HG02610 (cell line): ENCODE measurements around the gene CIT.

ENCODE experiments used
- ATAC-seq: cut with Tn5 transposase; IDR thresholded peaks from one replicate; pipeline ENCODE4 v1.9.1; 2021; ENCODE audit warnings: mild to moderate bottlenecking, moderate library complexity; ENCODE audit not compliant: unreplicated experiment

Gene CIT

DNA sequence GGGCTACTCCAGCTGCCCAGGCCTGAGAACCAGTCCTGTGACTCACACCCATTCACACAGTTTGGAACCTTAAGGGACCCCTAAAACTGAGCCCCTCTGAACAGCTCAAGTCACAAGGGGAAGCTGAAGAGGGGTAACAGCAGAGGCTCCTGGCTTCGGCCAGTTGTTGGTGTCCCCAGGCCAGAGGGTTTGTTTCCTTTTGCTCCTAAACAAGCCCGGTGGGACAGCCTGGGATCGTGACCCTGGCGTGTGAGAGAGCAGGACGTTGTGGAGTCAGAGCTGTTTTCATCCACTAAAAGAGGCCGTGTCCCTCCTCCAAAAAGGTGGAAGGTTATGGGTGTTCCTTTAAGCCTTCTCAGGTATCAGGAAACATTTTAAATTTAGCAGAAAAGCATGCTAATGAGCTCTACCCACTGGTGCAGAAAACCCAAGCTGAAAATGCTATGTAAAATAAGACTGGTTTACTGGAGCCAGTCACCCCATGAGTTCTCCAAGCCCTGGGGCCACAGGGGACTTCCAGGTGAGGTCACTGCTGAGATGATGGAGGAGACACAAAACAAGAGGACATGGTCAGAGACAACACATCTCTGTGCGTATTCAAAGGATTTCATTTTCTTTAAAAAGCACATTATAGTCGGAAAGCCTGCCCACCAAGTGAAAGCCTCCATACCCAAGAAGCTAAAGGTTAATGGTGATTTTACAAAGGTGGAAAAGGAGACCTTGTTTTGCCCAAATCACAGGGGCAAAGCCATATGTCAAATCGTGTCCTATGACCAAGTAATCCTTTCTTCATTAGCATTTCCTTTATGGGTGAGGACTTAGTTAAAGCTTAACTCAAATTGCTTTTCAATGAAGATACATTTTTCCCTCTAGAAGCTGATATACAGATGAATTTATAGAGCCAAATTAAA is 195.1 kb downstream of the CIT start:
- ATAC-seq: peak; percentile 78

GRCh38 chr12:119681111-119681510 is 196.0 kb downstream of the CIT start:
- ATAC-seq: no peak

DNA sequence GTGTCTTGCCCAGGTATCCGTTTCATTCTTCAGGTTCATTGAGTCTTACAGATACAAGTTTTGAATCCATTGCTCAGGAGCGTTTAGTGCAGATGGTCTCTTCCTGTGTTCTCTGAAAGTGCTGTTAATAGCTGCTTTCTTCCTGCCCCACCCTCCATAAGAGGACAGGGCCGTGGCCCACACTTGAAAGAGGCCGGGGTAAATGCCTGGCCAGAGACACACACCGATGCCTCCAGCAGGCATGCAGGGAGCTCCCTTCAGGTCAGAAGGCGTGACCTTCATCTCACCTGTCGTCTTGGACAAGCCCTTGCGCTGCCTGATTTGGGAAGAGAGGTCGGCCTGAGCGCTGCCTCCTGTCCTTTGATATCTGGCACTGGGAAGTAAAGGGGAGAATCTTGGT is 197.6 kb downstream of the CIT start:
- no peak for ATAC-seq

DNA sequence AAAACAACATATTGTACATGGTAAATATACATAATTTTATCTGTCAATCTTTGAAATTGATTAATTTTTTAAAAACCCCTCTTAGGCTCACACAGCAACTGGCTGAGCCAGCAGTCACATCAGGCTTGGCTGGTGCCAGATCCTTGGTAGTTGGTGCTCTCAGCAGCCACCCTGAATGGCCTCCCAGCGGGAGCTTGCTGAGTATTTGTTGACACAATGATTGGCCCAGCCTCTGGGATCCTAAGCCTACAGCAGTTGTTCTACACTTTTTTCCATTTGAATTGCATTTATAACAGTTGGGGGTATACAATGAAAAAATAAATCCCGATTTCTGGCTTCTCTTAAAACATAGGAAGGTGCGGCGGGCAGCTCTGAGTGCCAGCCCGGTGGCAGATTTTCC is 198.0 kb downstream of the CIT start:
- no peak for ATAC-seq

GRCh38 chr12:119678459-119678858 is 198.7 kb downstream of the CIT start:
- ATAC-seq: no peak

DNA sequence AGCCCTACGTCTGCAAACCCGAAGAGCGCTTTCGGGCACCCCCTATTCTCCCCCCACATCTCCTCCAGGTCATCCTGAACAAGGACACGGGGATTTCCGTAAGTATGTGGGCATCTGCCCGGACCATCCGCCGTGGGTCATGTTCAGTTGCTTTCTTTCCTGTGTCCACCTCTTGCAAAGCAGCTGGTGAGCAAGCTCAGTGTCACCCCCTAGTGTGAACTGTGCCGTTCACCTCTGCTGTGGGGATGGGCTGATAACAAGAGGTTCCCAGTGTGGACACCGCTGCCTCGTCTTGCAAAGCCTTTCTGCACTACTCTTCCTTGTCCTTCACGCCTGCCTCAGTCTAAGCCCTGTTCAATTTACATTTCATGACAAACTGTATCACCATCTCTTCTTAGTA is 200.5 kb downstream of the CIT start:
- no peak for ATAC-seq

GRCh38 chr12:119676022-119676421 is 201.1 kb downstream of the CIT start:
- ATAC-seq: no peak

GRCh38 chr12:119674560-119674959 is 202.6 kb downstream of the CIT start:
- ATAC-seq: no peak

DNA sequence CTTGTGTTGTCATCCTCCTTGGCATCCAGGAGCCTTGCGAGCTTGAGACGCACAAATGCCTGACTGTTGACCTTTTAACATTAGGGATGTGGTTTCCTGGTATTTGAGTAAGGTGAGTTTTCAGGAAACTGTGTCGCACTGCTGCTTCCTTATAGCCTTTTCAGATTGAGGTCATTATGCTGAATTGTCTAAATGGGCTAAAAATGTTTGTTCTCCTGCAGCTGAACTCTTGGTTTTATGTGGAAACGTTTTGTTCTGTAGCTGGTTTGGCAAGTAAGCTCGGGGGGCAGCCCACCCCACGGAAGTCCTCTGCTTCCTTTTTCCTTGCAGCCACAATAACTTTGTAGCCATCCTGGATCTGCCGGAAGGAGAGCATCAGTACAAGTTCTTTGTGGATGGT is 203.5 kb downstream of the CIT start:
- no peak for ATAC-seq

DNA sequence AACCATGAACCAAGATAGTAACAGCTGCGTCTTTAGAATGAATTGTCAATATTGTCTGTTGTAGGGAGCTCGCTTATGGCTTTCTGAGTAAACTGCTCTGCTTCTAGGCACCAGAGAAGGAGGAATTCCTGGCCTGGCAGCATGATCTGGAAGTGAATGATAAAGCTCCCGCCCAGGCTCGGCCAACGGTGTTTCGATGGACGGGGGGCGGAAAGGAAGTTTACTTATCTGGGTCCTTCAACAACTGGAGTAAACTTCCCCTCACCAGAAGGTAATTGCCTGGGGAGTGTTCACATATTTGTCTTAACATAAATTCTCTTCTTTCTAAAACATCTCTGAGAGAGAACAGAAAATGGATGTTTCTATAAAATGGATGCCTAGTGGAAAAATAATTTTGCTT is 204.9 kb downstream of the CIT start:
- ATAC-seq: no peak

DNA sequence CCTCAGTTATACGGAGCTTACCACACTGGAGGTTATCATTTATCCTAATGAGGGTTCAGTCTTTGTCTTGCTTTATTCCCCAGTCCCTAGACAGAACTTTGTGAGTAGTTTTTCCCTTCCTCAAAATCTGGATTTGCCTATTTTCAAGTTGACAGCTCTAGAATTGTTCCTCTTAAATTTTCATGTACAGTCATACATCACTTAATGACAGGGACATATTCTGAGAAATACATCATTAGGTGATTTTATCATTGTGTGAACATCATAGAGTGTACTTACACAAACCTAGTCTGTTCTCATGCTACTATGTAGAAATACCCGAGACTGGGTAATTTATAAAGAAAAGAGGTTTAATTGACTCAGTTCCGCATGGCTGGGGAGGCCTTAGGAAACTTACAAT is 206.1 kb downstream of the CIT start:
- no peak for ATAC-seq

DNA sequence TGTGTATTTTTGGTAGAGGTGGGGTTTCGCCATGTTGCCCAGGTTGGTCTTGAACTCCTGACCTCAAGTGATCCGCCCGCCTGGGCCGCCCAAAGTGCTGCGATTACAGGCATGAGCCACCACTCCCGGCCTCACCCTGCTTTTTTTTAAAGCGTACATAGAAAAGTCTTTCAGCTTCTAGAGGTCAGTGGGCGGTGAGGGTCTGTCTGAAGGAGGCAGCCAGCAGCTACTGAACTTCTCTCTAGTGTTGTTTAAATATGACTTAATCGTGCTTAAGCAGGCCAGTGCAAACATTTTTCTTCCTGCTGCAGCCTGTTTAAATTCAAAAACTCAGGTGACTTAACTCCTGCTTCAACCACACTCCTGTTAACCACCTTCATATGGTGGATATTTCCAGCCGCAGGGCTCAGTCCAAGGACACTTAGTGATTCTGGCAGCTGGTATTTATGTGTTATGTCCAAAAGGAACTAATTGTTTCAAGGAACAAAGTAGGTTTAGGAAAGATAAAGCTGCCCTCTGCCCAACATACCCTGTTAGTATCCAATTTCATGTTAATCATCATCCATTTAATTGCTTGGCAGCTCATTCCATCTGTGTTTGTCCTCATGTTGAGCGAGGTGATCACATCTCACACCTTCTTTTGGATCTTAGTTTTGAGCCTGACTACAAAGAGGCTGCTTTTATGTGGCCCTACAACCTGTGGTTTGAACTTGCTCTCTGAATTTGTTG is 207.2 kb downstream of the CIT start:
- ATAC-seq: no peak

DNA sequence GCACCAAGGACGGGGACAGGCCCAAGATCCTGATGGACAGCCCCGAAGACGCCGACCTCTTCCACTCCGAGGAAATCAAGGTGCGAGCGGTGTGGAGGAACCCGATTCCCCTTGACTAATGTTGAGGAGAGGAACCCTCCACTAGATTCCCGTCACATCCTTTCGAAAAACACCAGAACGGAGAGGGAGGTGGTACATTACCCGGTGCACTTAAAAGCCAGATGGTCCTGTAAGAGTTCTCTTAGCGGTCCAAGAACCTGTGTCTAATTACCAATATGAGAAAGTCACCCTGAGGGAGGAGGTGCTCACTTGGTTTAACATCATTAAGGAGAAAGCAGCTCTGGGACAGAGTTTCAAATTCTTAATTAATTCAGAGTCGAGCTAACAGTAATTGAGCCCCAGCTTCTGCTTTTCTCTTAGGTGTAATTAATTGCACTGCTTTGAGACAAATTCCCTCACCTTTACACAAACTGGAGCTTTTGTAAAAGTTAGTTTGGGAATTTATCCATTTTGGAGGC is 208.7 kb downstream of the CIT start:
- ATAC-seq: no peak

DNA sequence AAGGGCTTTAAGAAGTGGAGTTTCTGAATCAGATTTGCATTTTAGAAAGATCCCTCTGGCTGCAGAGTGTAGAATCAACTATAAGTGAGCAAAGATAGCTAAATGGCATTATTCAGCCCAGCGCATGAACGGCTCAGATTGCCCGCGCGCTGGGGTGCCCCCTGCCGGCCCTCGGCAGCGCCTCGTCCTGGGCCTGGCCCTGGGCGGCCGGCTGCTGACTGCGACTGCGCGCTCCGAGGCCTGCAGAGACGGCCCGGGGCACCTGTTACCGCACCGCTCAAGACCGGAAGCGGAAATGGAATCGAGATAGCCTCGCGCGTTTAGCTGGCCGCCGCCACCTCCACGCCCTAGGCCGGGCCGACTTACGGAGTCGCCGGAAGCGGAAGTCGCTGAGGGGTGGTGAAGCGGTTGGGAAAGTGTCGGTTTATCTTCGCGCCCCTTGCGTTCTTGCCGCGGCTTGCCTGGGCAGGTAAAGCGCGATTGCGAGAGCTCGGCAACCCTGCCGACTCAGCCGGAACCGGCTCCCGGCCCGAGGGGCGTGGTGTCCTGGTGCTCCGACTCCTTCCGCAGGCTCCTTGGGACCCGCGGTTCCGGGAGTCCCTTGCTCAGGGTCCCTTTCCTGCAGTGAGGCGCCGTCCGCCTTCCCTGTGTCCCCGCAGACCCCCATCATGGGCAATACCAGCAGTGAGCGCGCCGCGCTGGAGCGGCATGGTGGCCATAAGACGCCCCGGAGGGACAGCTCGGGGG is 209.4 kb downstream of the CIT start, which contains the start of gene PRKAB1:
Gene PRKAB1, plus strand, starts transcription at position 557 of the 747 bp plus-strand sequence. Its CDS starts 112 bp downstream, at position 669.
- peak; percentile 91 for ATAC-seq

GRCh38 chr12:119666900-119667576 is 210.1 kb downstream of the CIT start:
- ATAC-seq: peak; percentile 32

DNA sequence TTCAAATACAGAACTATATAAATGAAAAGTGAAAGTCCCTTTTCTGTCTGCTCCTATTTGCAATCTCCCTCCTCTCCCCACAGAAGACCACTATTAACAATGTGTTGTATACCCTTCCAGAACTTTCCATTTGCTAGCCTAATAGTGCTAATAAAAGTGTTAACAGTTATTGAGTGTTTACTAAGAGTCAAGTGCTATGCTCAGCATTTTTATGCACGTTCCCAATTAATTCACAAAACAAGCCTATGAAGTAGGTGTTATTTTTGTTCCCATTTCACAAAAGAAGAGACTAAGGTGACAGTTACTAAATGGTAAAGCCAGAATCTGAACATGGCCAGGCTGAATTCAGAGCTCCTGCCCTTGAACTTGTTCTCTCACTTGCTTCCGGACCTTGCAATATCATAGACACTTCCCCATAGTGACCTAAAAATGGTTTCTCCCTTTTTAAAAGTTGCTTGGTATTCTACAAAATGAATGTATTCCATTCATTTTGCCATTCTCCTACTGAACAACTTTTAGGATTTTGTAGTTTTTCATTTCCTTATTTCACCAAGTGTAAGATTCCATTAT is 210.8 kb downstream of the CIT start:
- ATAC-seq: no peak

DNA sequence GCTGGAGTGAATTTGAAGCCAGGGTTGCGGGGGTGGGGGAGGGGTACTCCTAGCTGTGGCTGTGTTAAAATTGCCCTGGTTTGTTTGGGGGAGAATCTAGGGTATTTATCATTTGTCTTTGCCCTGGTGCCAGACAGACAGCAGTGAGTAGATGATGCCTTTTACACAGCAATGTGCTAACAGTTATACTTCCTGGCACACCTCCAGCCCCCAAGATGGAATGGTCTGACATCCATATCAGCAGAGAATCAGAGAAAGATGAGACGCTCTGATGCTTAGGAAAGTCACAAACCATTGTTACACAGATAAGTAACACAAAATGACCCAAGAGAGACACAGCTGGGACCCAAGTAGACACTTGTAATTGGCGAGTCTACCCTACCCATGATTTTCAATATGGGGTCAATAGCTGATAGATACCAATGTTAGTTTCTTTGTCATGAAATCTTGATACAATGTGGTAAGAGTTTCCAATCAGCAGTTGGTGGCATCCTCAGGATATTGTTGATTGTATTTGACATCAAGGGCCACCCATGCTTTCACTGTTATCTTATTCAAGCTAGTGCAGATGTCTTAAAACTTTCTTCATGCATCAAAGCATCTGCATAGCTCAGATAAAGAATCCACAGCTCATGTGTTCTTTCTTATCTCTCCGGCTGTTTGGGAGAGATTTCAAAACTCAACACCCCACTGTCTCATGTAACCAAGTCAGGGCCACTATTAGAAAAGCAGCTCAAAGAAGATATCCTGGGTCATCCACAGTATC is 211.8 kb downstream of the CIT start:
- ATAC-seq: no peak

- ATAC-seq: no peak
Observed at GRCh38 chr12:119664642-119665041, 212.5 kb downstream of the CIT start.

GRCh38 chr12:119661882-119662281 is 215.2 kb downstream of the CIT start:
- ATAC-seq: no peak
